Naive thymus-derived CD4-positive, alpha-beta T cell (primary cell): ENCODE results near the gene XAF1. TPM values are rescaled to one million over a fixed set of nuclear protein-coding genes. Genes with fewer than 3 reads are reported as not detected.

Source experiments
- ATAC-seq: fragments of 150-1000 bp; cut with Tn5 transposase; 2 replicates; pipeline ENCODE4 v1.10.0; 2021; ENCODE audit warnings: mild to moderate bottlenecking, moderate library complexity
- CTCF ChIA-PET: fragments of 350-600 bp; sonication (Branson Sonifier 250); formaldehyde crosslinking; loops from one replicate; lab custom pipeline; 2021; ENCODE audit warnings: antibody characterized with exemption; lab: Charles Lee
- POLR2A ChIA-PET: fragments of 350-600 bp; sonication (Branson Sonifier 250); formaldehyde crosslinking; loops from one replicate; lab custom pipeline; 2021; ENCODE audit warnings: antibody characterized with exemption, inconsistent platforms; lab: Charles Lee
- DNase-seq, 9 donors: peaks; one replicate each; pipeline versions ENCODE4 v3.0.0 to v3.0.0-alpha.2; 2020 to 2022; ENCODE audit warnings: mixed read lengths in 1 of 9
- H3K27ac ChIP-seq: one replicate; pipeline ENCODE4 v1.7.0; 2013; ENCODE audit warnings: mild to moderate bottlenecking, low read depth, low read length, moderate library complexity
- H3K27me3 ChIP-seq, 2 donors: one replicate each; pipeline ENCODE4 v1.7.0; 2013; ENCODE audit warnings: low read length in 2 of 2, mild to moderate bottlenecking in 2 of 2, moderate library complexity in 2 of 2; ENCODE audit not compliant: control insufficient read depth in 2 of 2, insufficient read depth in 2 of 2
- H3K36me3 ChIP-seq, 3 experiments: 1 replicate in 2 of 3; 2 replicates in 1 of 3; pipeline ENCODE4 v1.7.0; 2013; ENCODE audit warnings: low read length in 3 of 3, mild to moderate bottlenecking in 3 of 3, moderate library complexity in 1 of 3; ENCODE audit not compliant: insufficient read depth in 3 of 3, control insufficient read depth in 2 of 3
- H3K4me1 ChIP-seq, 2 donors: one replicate each; pipeline ENCODE4 v1.7.0; 2013; ENCODE audit warnings: low read length in 2 of 2, mild to moderate bottlenecking in 2 of 2, moderate library complexity in 1 of 2; ENCODE audit not compliant: control insufficient read depth in 2 of 2, insufficient read depth in 2 of 2
- H3K4me3 ChIP-seq: 2 replicates; pipeline ENCODE4 v1.7.0; 2013; ENCODE audit warnings: mild to moderate bottlenecking, low read length
- H3K9me3 ChIP-seq, 3 experiments: 1 replicate in 2 of 3; 2 replicates in 1 of 3; pipeline ENCODE4 v1.7.0; 2013; ENCODE audit warnings: low read length in 3 of 3; ENCODE audit not compliant: control insufficient read depth in 2 of 3
- H3K27ac Mint-ChIP-seq, 9 donors: one replicate each; pipeline ENCODE4 v1.8.0; 2020 to 2022; ENCODE audit warnings: mixed read lengths in 9 of 9, mild to moderate bottlenecking in 8 of 9, moderate library complexity in 5 of 9, inconsistent platforms in 2 of 9
- H3K27me3 Mint-ChIP-seq, 5 donors: one replicate each; pipeline ENCODE4 v1.8.0; 2021 to 2022; ENCODE audit warnings: mixed read lengths in 5 of 5, mild to moderate bottlenecking in 1 of 5
- H3K36me3 Mint-ChIP-seq, 5 donors: one replicate each; pipeline ENCODE4 v1.8.0; 2020 to 2022; ENCODE audit warnings: mixed read lengths in 5 of 5, mild to moderate bottlenecking in 3 of 5, inconsistent platforms in 1 of 5
- H3K4me1 Mint-ChIP-seq, 7 donors: one replicate each; pipeline ENCODE4 v1.8.0; 2020 to 2022; ENCODE audit warnings: mixed read lengths in 7 of 7, mild to moderate bottlenecking in 3 of 7, inconsistent platforms in 1 of 7
- H3K4me3 Mint-ChIP-seq, 10 donors: one replicate each; pipeline ENCODE4 v1.8.0; 2020 to 2022; ENCODE audit warnings: mild to moderate bottlenecking in 10 of 10, mixed read lengths in 10 of 10, moderate library complexity in 6 of 10, inconsistent platforms in 2 of 10
- H3K9me3 Mint-ChIP-seq, 11 donors: one replicate each; pipeline ENCODE4 v1.8.0; 2020 to 2022; ENCODE audit warnings: mixed read lengths in 11 of 11, mild to moderate bottlenecking in 4 of 11, inconsistent platforms in 1 of 11, moderate library complexity in 1 of 11
- intact Hi-C, 2 donors: fragments of 100-400 bp; cut with micrococcal nuclease; formaldehyde crosslinking; loops; one replicate each; pipeline ENCODE4 v1.15.1; 2023
- polyA plus RNA-seq, 2 donors: library from polyadenylated mRNA; unstranded; fragments of 300-500 nt; fragmentation: Illumina TruSeq; gene quantifications; one replicate each; pipeline ENCODE4 v1.2.3, GENCODE V29; 2021
- total RNA-seq, 6 experiments: library from RNA in 5 of 6; stranded (reverse) in 5 of 6; gene quantifications; 1 replicate in 5 of 6; 2 replicates in 1 of 6; pipeline ENCODE4 v1.2.3 and lab custom pipeline; 2021 to 2026

XAF1 gene
- total and polyA plus RNA-seq, 7 experiments from 2014 or later: 28.1 to 475 (median 58.1) TPM

- intact Hi-C loops: no loop called here
- H3K27ac ChIP-seq: no peak overlapping the region
- ChIA-PET POLR2A (no interaction called here), CTCF (no interaction called here)
- H3K27me3 ChIP-seq: peaks cover 0 to 15% of the 10 kb centered on the region in 2 donors
- ATAC-seq (peak; percentile 27), DNase-seq (no peak)
- H3K27me3 Mint-ChIP-seq: peaks cover 61 to 85% (median 82%) of the 10 kb centered on the region in 5 donors
- H3K9me3 ChIP-seq: no peaks in the 10 kb centered on the region
- peaks cover 0 to 4% (median 2%) of the 10 kb centered on the region in 5 donors for H3K36me3 Mint-ChIP-seq
- H3K4me3 Mint-ChIP-seq: peak overlapping the region in 3 of 10 donors; percentile 39 to 63 (median 58)
- H3K27ac Mint-ChIP-seq: no peak overlapping the region
- H3K4me1 Mint-ChIP-seq: peaks cover 4 to 30% (median 20%) of the 10 kb centered on the region in 7 donors
- H3K9me3 Mint-ChIP-seq: peaks cover 0 to 11% (median 4%) of the 10 kb centered on the region in 11 donors
- no peaks in the 10 kb centered on the region for H3K4me1 ChIP-seq
- no peaks in the 10 kb centered on the region for H3K36me3 ChIP-seq
- no peak overlapping the region for H3K4me3 ChIP-seq
Observed at GRCh38 chr17:6711681-6712057, 44.2 kb upstream of the XAF1 start.

- no peaks in the 10 kb centered on the region for H3K4me1 ChIP-seq
- no peaks in the 10 kb centered on the region for H3K36me3 ChIP-seq
- no peak overlapping the region for H3K27ac ChIP-seq
- H3K27ac Mint-ChIP-seq: no peak overlapping the region
- CTCF ChIA-PET: interaction anchor here (0.6 to 0.8 kb wide), 2 partner anchors 121 to 198 kb away, joined by 3 to 4 read pairs; no protein-coding TSS in a partner anchor
- H3K9me3 ChIP-seq: no peaks in the 10 kb centered on the region
- peaks cover 0 to 16% (median 4%) of the 10 kb centered on the region in 11 donors for H3K9me3 Mint-ChIP-seq
- peaks cover 0 to 4% (median 4%) of the 10 kb centered on the region in 5 donors for H3K36me3 Mint-ChIP-seq
- H3K4me1 Mint-ChIP-seq: peaks cover 4 to 30% (median 20%) of the 10 kb centered on the region in 7 donors
- DNase-seq: no peak
- peak overlapping the region in 9 of 10 donors; percentile 45 to 85 (median 69) for H3K4me3 Mint-ChIP-seq
- peaks cover 0 to 15% of the 10 kb centered on the region in 2 donors for H3K27me3 ChIP-seq
- H3K4me3 ChIP-seq: no peak overlapping the region
- POLR2A ChIA-PET: no interaction called here
- intact Hi-C loops: no loop called here
- ATAC-seq: no peak
- peaks cover 64 to 82% (median 80%) of the 10 kb centered on the region in 5 donors for H3K27me3 Mint-ChIP-seq
Observed at GRCh38 chr17:6712058-6712853, 43.6 kb upstream of the XAF1 start.

DNA sequence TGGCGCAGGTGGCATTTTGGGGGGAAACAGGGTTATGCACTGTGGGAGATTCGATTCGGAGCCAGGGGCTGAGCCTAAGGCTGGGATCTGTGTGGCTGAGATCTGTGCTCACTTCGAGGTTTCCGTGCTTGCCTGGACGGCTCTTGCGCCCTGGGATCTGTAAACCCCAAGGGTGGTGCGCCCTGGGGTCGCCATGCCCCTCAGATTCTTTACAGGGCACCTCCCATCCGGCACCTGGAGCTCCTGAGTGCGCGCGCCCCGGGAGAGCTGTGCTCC, 43.1 kb upstream of the XAF1 start:
- H3K9me3 ChIP-seq: no peaks in the 10 kb centered on the region
- Mint-ChIP-seq H3K27ac (no peak overlapping the region), H3K4me3 (peak overlapping the region in 9 of 10 donors; percentile 54 to 85 (median 69)), H3K4me1 (peaks cover 4 to 30% (median 20%) of the 10 kb centered on the region in 7 donors), H3K9me3 (peaks cover 0 to 21% (median 5%) of the 10 kb centered on the region in 11 donors), H3K27me3 (peaks cover 66 to 85% (median 81%) of the 10 kb centered on the region in 5 donors), H3K36me3 (peaks cover 0 to 8% (median 4%) of the 10 kb centered on the region in 5 donors)
- no peak overlapping the region for H3K4me3 ChIP-seq
- ATAC-seq: no peak
- H3K27ac ChIP-seq: no peak overlapping the region
- CTCF ChIA-PET: interaction anchor here (0.8 kb wide), 1 partner anchor 121 kb away, joined by 3 read pairs; no protein-coding TSS in a partner anchor
- H3K4me1 ChIP-seq: no peaks in the 10 kb centered on the region
- H3K27me3 ChIP-seq: peaks cover 0 to 15% of the 10 kb centered on the region in 2 donors
- no peak for DNase-seq
- intact Hi-C loops: no loop called here
- POLR2A ChIA-PET: no interaction called here
- H3K36me3 ChIP-seq: no peaks in the 10 kb centered on the region

- DNase-seq: no peak
- Histone ChIP-seq H3K27me3 (peaks cover 0 to 15% of the 10 kb centered on the region in 2 donors), H3K27ac (no peak within 1 kb of the TSS), H3K4me3 (no peak within 1 kb of the TSS), H3K9me3 (no peaks in the 10 kb centered on the region), H3K4me1 (no peaks in the 10 kb centered on the region), H3K36me3 (no peaks in the 10 kb centered on the region)
- POLR2A ChIA-PET: no interaction called here
- intact Hi-C loops: no loop called here
- peak within 1 kb of the TSS; percentile 15 to 85 (median 66) for H3K4me3 Mint-ChIP-seq
- CTCF ChIA-PET: interaction anchor here (0.8 kb wide), 1 partner anchor 120 kb away, joined by 3 read pairs; no protein-coding TSS in a partner anchor
- peaks cover 0 to 25% (median 5%) of the 10 kb centered on the region in 11 donors for H3K9me3 Mint-ChIP-seq
- H3K36me3 Mint-ChIP-seq: peaks cover 0 to 9% (median 4%) of the 10 kb centered on the region in 5 donors
- peaks cover 4 to 30% (median 20%) of the 10 kb centered on the region in 7 donors for H3K4me1 Mint-ChIP-seq
- peaks cover 64 to 85% (median 81%) of the 10 kb centered on the region in 5 donors for H3K27me3 Mint-ChIP-seq
- H3K27ac Mint-ChIP-seq: no peak within 1 kb of the TSS
- peak; percentile 37 for ATAC-seq
Observed at GRCh38 chr17:6713130-6713917, 42.5 kb upstream of the XAF1 start, which contains the start of gene SLC13A5. SLC13A5 (minus strand) TSS chr17:6713369; CDS start chr17:6713333, 36 bp downstream.

GRCh38 chr17:6713918-6714271, 42.0 kb upstream of the XAF1 start:
- no peak overlapping the region for H3K4me3 ChIP-seq
- Mint-ChIP-seq H3K27ac (no peak overlapping the region), H3K27me3 (peaks cover 64 to 81% (median 76%) of the 10 kb centered on the region in 5 donors), H3K36me3 (peaks cover 0 to 9% (median 4%) of the 10 kb centered on the region in 5 donors), H3K9me3 (peaks cover 0 to 25% (median 5%) of the 10 kb centered on the region in 11 donors), H3K4me1 (peaks cover 4 to 30% (median 20%) of the 10 kb centered on the region in 7 donors), H3K4me3 (peak overlapping the region in 7 of 10 donors; percentile 15 to 85 (median 57))
- no peak overlapping the region for H3K27ac ChIP-seq
- H3K36me3 ChIP-seq: no peaks in the 10 kb centered on the region
- peaks cover 0 to 15% of the 10 kb centered on the region in 2 donors for H3K27me3 ChIP-seq
- CTCF ChIA-PET: no interaction called here
- DNase-seq (no peak), ATAC-seq (no peak)
- POLR2A ChIA-PET: no interaction called here
- intact Hi-C loops: no loop called here
- H3K4me1 ChIP-seq: no peaks in the 10 kb centered on the region
- H3K9me3 ChIP-seq: no peaks in the 10 kb centered on the region

DNA sequence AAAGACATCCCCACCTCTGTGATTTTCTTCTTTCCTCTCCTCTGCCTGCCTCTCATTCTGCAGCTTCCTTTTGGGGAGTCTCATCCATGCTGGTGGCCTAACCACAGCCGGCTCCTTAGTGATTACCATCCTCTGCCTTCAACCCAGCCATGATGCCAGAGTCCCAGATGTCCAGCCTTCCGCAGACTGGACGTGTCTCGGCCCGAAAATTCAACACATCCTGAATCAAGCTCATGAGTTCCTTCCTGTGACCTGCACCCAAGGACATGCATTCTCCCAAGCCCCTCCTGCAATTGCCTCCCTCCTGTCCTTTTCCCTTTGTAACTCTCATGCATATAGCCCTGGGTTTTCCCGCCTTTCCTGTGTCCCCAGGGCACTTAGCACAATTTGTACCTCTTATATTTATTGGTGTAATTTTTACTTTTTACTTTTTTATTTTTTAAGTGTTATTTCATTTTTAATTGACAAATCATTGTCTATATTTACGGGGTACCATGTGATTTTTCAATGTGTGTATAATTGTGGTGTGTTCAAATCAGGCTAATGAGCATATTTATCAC, 41.5 kb upstream of the XAF1 start:
- H3K36me3 ChIP-seq: no peaks in the 10 kb centered on the region
- no peaks in the 10 kb centered on the region for H3K9me3 ChIP-seq
- no peaks in the 10 kb centered on the region for H3K4me1 ChIP-seq
- peaks cover 0 to 15% of the 10 kb centered on the region in 2 donors for H3K27me3 ChIP-seq
- H3K27ac Mint-ChIP-seq: no peak overlapping the region
- peaks cover 64 to 81% (median 72%) of the 10 kb centered on the region in 5 donors for H3K27me3 Mint-ChIP-seq
- ATAC-seq (no peak), DNase-seq (no peak)
- H3K4me3 Mint-ChIP-seq: peak overlapping the region in 7 of 10 donors; percentile 25 to 85 (median 61)
- ChIA-PET POLR2A (no interaction called here), CTCF (no interaction called here)
- H3K27ac ChIP-seq: no peak overlapping the region
- intact Hi-C loops: no loop called here
- peaks cover 0 to 9% (median 4%) of the 10 kb centered on the region in 5 donors for H3K36me3 Mint-ChIP-seq
- peaks cover 4 to 30% (median 20%) of the 10 kb centered on the region in 7 donors for H3K4me1 Mint-ChIP-seq
- H3K4me3 ChIP-seq: no peak overlapping the region
- peaks cover 0 to 25% (median 5%) of the 10 kb centered on the region in 11 donors for H3K9me3 Mint-ChIP-seq
